ENCODE results near the gene UBR3.

UBR3 gene

DNA sequence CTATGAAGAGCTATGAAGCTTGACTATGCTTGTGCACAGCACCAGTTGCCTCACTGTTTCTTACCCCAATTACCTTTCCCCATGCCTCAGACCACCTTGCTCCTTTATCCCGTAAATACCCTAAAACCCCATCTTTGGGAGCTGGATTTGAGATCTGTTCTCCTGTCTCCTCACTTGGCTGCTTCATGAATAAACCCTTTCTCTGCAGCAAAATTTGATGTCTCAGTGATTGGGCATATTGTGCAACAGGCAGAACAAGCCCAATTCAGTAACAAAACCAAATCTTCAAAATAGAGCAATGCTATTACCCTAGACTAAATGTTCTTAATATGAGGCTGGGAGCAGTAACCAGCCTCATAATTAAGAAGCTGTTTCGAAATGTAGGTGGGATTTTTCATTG lies 32.1 kb upstream of the UBR3 start:
- no peaks in the 10 kb centered on the region for H3K27me3 Mint-ChIP-seq (ENCODE audit: low read depth)
- no peak overlapping the region for H3K27ac Mint-ChIP-seq
- no peak overlapping the region for H3K4me3 Mint-ChIP-seq
- no peaks in the 10 kb centered on the region for H3K9me3 Mint-ChIP-seq
- peaks cover 8% of the 10 kb centered on the region for H3K4me1 Mint-ChIP-seq
- no peaks in the 10 kb centered on the region for H3K36me3 Mint-ChIP-seq (ENCODE audit: low read depth)
- TF ChIP-seq, protein P1, sequence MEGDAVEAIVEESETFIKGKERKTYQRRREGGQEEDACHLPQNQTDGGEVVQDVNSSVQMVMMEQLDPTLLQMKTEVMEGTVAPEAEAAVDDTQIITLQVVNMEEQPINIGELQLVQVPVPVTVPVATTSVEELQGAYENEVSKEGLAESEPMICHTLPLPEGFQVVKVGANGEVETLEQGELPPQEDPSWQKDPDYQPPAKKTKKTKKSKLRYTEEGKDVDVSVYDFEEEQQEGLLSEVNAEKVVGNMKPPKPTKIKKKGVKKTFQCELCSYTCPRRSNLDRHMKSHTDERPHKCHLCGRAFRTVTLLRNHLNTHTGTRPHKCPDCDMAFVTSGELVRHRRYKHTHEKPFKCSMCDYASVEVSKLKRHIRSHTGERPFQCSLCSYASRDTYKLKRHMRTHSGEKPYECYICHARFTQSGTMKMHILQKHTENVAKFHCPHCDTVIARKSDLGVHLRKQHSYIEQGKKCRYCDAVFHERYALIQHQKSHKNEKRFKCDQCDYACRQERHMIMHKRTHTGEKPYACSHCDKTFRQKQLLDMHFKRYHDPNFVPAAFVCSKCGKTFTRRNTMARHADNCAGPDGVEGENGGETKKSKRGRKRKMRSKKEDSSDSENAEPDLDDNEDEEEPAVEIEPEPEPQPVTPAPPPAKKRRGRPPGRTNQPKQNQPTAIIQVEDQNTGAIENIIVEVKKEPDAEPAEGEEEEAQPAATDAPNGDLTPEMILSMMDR (IDR thresholded peaks at IDR 0.05; ENCODE audit: unreplicated experiment in 3 of 3) = no peak

GRCh38 chr2:169796441-169796840 lies 30.8 kb upstream of the UBR3 start:
- TF ChIP-seq, protein P1 (IDR thresholded peaks at IDR 0.05; ENCODE audit: unreplicated experiment in 3 of 3) = no peak
- peak overlapping the region; percentile 28 to 66 (median 63) for H3K27ac Mint-ChIP-seq
- peaks cover 13% of the 10 kb centered on the region for H3K4me1 Mint-ChIP-seq
- H3K36me3 Mint-ChIP-seq (ENCODE audit: low read depth) = peaks cover 3% of the 10 kb centered on the region
- peak overlapping the region; percentile 74 to 84 (median 77) for H3K4me3 Mint-ChIP-seq
- no peaks in the 10 kb centered on the region for H3K9me3 Mint-ChIP-seq
- no peaks in the 10 kb centered on the region for H3K27me3 Mint-ChIP-seq (ENCODE audit: low read depth)

GRCh38 chr2:169797601-169798000 lies 29.7 kb upstream of the UBR3 start:
- no peaks in the 10 kb centered on the region for H3K9me3 Mint-ChIP-seq
- no peaks in the 10 kb centered on the region for H3K27me3 Mint-ChIP-seq (ENCODE audit: low read depth)
- TF ChIP-seq, protein P1 (IDR thresholded peaks at IDR 0.05; ENCODE audit: unreplicated experiment in 3 of 3) = no peak
- peak overlapping the region in 2 of 3 experiments; percentile 65 to 85 for H3K27ac Mint-ChIP-seq
- H3K4me1 Mint-ChIP-seq = peaks cover 17% of the 10 kb centered on the region
- H3K4me3 Mint-ChIP-seq = peak overlapping the region; percentile 78 to 90 (median 79)
- peaks cover 11% of the 10 kb centered on the region for H3K36me3 Mint-ChIP-seq (ENCODE audit: low read depth)

- no peaks in the 10 kb centered on the region for H3K9me3 Mint-ChIP-seq
- H3K36me3 Mint-ChIP-seq (ENCODE audit: low read depth) = peaks cover 17% of the 10 kb centered on the region
- TF ChIP-seq, protein P1 (IDR thresholded peaks at IDR 0.05; ENCODE audit: unreplicated experiment in 3 of 3) = no peak
- H3K27ac Mint-ChIP-seq = peak overlapping the region; percentile 74 to 95 (median 86)
- H3K4me1 Mint-ChIP-seq = peaks cover 18% of the 10 kb centered on the region
- no peaks in the 10 kb centered on the region for H3K27me3 Mint-ChIP-seq (ENCODE audit: low read depth)
- H3K4me3 Mint-ChIP-seq = peak overlapping the region; percentile 84 to 90 (median 90)
These were observed 28.9 kb upstream of the UBR3 start for GRCh38 chr2:169798397-169798717.

GRCh38 chr2:169798718-169799592 lies 28.3 kb upstream of the UBR3 start, which contains the start of gene SSB:
TSS of gene SSB (plus strand) at chr2:169798871. CDS start at chr2:169800961, 2,090 bp downstream.
- Mint-ChIP-seq H3K27me3 (ENCODE audit: low read depth) (no peaks in the 10 kb centered on the region), H3K4me1 (peaks cover 18% of the 10 kb centered on the region), H3K9me3 (no peaks in the 10 kb centered on the region), H3K36me3 (ENCODE audit: low read depth) (peaks cover 17% of the 10 kb centered on the region), H3K27ac (peak within 1 kb of the TSS; percentile 74 to 95 (median 86)), H3K4me3 (peak within 1 kb of the TSS; percentile 84 to 90 (median 90))
- TF ChIP-seq, protein P1 (IDR thresholded peaks at IDR 0.05; ENCODE audit: unreplicated experiment in 3 of 3) = no peak
